Keratinocyte (primary cell): Measurements from ENCODE around the gene VAMP2. TPM values are rescaled to one million over a fixed set of nuclear protein-coding genes. Genes with fewer than 3 reads are reported as not detected.

Source experiments
- DNase-seq: peaks from one replicate; pipeline ENCODE4 v3.0.0-alpha.2; 2011; ENCODE audit warnings: low read depth, missing footprints, low spot score
- FAIRE-seq: peaks from 2 replicates; lab custom pipeline; 2011; peaks lifted over from hg19 to GRCh38; lab: Jason Lieb, UNC
- H2AFZ ChIP-seq: 2 replicates; pipeline ENCODE4 v1.6.0; 2012; ENCODE audit warnings: low read length, control low read depth, inconsistent platforms; ENCODE audit not compliant: control insufficient read depth
- H3K27ac ChIP-seq: 2 replicates; pipeline ENCODE4 v1.5.1; 2011; ENCODE audit warnings: low read length; ENCODE audit not compliant: control insufficient read depth, insufficient read depth
- H3K27me3 ChIP-seq: 3 replicates; pipeline ENCODE4 v1.6.0; 2011; ENCODE audit warnings: low read length; ENCODE audit not compliant: control insufficient read depth, insufficient read depth; ENCODE audit errors: extremely low read depth
- H3K36me3 ChIP-seq, 2 experiments: 2 replicates in 1 of 2; 3 replicates in 1 of 2; pipeline ENCODE4 v1.5.1; 2011; ENCODE audit warnings: low read length in 2 of 2, mild to moderate bottlenecking in 1 of 2; ENCODE audit not compliant: control insufficient read depth in 2 of 2, insufficient read depth in 2 of 2; ENCODE audit errors: extremely low read depth in 1 of 2
- H3K4me1 ChIP-seq: 3 replicates; pipeline ENCODE4 v1.5.1; 2011; ENCODE audit warnings: low read length; ENCODE audit not compliant: control insufficient read depth, insufficient read depth; ENCODE audit errors: extremely low read depth
- H3K4me2 ChIP-seq: 3 replicates; pipeline ENCODE4 v1.6.0; 2011; ENCODE audit warnings: low read depth, low read length; ENCODE audit not compliant: control insufficient read depth, insufficient read depth; ENCODE audit errors: extremely low read depth
- H3K4me3 ChIP-seq, 3 experiments: fragments of 200-600 bp in 1 of 3; sonication (generic) in 1 of 3; 2 replicates in 2 of 3; 3 replicates in 1 of 3; pipeline ENCODE4 v1.5.1; 2011 to 2016; ENCODE audit warnings: low read length in 3 of 3, mild to moderate bottlenecking in 3 of 3, control low read depth in 2 of 3, inconsistent platforms in 1 of 3, low read depth in 1 of 3, mixed read lengths in 1 of 3, mixed run types in 1 of 3, moderate library complexity in 1 of 3; ENCODE audit not compliant: control insufficient read depth in 2 of 3, insufficient read depth in 2 of 3; ENCODE audit errors: extremely low read depth in 1 of 3
- H3K79me2 ChIP-seq: 2 replicates; pipeline ENCODE4 v1.6.0; 2012; ENCODE audit warnings: low read length; ENCODE audit not compliant: control insufficient read depth, insufficient read depth
- H3K9ac ChIP-seq: 3 replicates; pipeline ENCODE4 v1.6.0; 2011; ENCODE audit warnings: low read length; ENCODE audit not compliant: control insufficient read depth, insufficient read depth; ENCODE audit errors: extremely low read depth
- H3K9me1 ChIP-seq: 3 replicates; pipeline ENCODE4 v1.6.0; 2011; ENCODE audit warnings: low read length; ENCODE audit not compliant: control insufficient read depth, insufficient read depth; ENCODE audit errors: extremely low read depth
- H3K9me3 ChIP-seq: 2 replicates; pipeline ENCODE4 v1.5.1; 2012; ENCODE audit warnings: low read depth, low read length; ENCODE audit not compliant: control insufficient read depth
- H4K20me1 ChIP-seq: 3 replicates; pipeline ENCODE4 v1.6.0; 2011; ENCODE audit warnings: low read length; ENCODE audit not compliant: control insufficient read depth, insufficient read depth; ENCODE audit errors: extremely low read depth
- EZH2 ChIP-seq: IDR thresholded peaks from one replicate; pipeline ENCODE4 v1.6.1; 2012; ENCODE audit warnings: inconsistent platforms, mild to moderate bottlenecking, low read length, moderate library complexity
- dilution Hi-C: fragments of 300-500 bp; cut with MboI; formaldehyde crosslinking; loops from one replicate; pipeline ENCODE4 v1.7.0; 2020; ENCODE audit warnings: low sequenced_read_pairs; ENCODE audit not compliant: extremely low pct_ligation_motif_present
- polyA plus RNA-seq, 5 experiments: library from polyadenylated mRNA; depleted of rRNA in 3 of 5; stranded (reverse) in 3 of 5; stranded (forward) in 1 of 5; unstranded in 1 of 5; fragments of >200 nt; gene quantifications; 1 replicate in 1 of 5; 2 replicates in 3 of 5; 3 replicates in 1 of 5; pipeline versions ENCODE4 v1.2.1 to v1.2.3, GENCODE V29; 2011 to 2012; ENCODE audit warnings: missing spikeins in 2 of 5, low read depth in 1 of 5, low replicate concordance in 1 of 5
- TF ChIP-seq, protein P1 (sequence below), 3 experiments: IDR thresholded peaks in 1 of 3; conservative IDR thresholded peaks in 1 of 3; optimal IDR thresholded peaks in 1 of 3; 2 replicates in 2 of 3; 3 replicates in 1 of 3; pipeline versions ENCODE3 to v1.5.1; 2011; ENCODE audit warnings: low read length in 3 of 3, mild to moderate bottlenecking in 3 of 3, moderate library complexity in 2 of 3, control low read depth in 1 of 3, inconsistent platforms in 1 of 3; ENCODE audit not compliant: insufficient read depth in 2 of 3; ENCODE audit errors: extremely low read depth in 1 of 3

VAMP2 gene
- polyA plus RNA-seq, 1 donor (not counting 4 experiments of a cell fraction or from before 2014, with no cell fraction given) = 9.8 TPM

DNA sequence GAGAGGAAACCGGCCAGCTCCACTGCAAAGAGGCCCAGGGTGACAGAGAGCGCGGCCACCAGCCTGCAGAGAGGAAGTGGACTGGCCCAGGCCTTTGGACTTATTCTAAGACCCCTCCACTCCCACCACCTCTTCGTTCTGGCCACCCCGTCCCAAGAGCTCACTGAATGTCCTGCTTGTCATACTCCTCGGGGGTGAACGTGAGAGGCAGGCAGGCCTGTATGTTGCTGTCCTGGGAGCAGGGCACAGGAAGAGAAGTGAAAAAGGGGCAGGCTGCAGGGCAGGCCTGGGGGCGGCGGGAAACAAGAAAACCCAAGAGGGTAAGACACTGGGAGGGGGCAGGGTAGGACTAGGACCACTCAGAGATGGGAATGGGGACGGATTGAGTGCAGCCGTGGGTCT is 13.0 kb upstream of the VAMP2 start:
- dilution Hi-C loops = no loop called here
- Histone ChIP-seq H4K20me1 (no peaks in the 10 kb centered on the region), H3K4me2 (peak overlapping the region; percentile 94), H3K9ac (peak overlapping the region; percentile 85), H3K79me2 (peaks cover 6% of the 10 kb centered on the region), H3K36me3 (no peaks in the 10 kb centered on the region), H3K4me3 (peak overlapping the region; percentile 58 to 80 (median 77)), H2AFZ (peak overlapping the region; percentile 86), H3K4me1 (peaks cover 20% of the 10 kb centered on the region), H3K27ac (peak overlapping the region; percentile 71), H3K9me1 (no peaks in the 10 kb centered on the region), H3K27me3 (no peaks in the 10 kb centered on the region), H3K9me3 (no peaks in the 10 kb centered on the region)
- FAIRE-seq = no peak
- no peak for DNase-seq
- TF ChIP-seq EZH2 = no peak
- TF ChIP-seq, protein P1, sequence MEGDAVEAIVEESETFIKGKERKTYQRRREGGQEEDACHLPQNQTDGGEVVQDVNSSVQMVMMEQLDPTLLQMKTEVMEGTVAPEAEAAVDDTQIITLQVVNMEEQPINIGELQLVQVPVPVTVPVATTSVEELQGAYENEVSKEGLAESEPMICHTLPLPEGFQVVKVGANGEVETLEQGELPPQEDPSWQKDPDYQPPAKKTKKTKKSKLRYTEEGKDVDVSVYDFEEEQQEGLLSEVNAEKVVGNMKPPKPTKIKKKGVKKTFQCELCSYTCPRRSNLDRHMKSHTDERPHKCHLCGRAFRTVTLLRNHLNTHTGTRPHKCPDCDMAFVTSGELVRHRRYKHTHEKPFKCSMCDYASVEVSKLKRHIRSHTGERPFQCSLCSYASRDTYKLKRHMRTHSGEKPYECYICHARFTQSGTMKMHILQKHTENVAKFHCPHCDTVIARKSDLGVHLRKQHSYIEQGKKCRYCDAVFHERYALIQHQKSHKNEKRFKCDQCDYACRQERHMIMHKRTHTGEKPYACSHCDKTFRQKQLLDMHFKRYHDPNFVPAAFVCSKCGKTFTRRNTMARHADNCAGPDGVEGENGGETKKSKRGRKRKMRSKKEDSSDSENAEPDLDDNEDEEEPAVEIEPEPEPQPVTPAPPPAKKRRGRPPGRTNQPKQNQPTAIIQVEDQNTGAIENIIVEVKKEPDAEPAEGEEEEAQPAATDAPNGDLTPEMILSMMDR (optimal IDR thresholded peaks at IDR 0.05 in 1 of 3, IDR thresholded peaks at IDR 0.05 in 1 of 3, conservative IDR thresholded peaks at IDR 0.05 in 1 of 3; ENCODE audit: extremely low read depth in 1 of 3, insufficient read depth in 2 of 3, low read length in 3 of 3) = no peak

DNA sequence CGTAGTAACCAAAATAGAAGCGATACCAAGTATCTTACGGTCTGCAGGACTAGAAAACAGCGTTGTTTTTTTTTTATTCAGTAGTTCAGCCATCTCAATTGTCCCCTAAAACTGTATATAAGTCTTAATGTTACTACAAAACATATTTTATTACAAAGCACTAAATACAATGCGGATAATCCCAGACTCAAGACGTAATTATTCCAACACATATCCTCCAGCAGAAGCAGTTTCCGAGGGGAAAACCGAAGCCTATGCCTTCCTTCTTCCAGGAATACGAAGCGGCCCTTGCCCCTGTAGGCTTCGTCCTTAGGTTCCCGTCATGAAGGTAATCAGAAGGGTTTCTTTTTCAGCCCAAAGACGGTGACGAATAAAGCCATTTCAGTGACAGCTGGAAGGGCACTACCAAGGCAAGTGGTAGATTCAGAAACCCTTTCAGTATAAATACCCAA is 11.1 kb upstream of the VAMP2 start:
- Histone ChIP-seq H3K9ac (peak overlapping the region; percentile 80), H3K9me1 (no peaks in the 10 kb centered on the region), H3K79me2 (peaks cover 6% of the 10 kb centered on the region), H3K27ac (peak overlapping the region; percentile 95), H3K4me2 (peak overlapping the region; percentile 94), H3K4me1 (peaks cover 20% of the 10 kb centered on the region), H2AFZ (peak overlapping the region; percentile 71), H3K27me3 (no peaks in the 10 kb centered on the region), H3K4me3 (peak overlapping the region; percentile 44 to 68 (median 60)), H4K20me1 (no peaks in the 10 kb centered on the region), H3K9me3 (no peaks in the 10 kb centered on the region), H3K36me3 (no peaks in the 10 kb centered on the region)
- DNase-seq = no peak
- dilution Hi-C loops = no loop called here
- TF ChIP-seq, protein P1 (optimal IDR thresholded peaks at IDR 0.05 in 1 of 3, IDR thresholded peaks at IDR 0.05 in 1 of 3, conservative IDR thresholded peaks at IDR 0.05 in 1 of 3; ENCODE audit: extremely low read depth in 1 of 3, insufficient read depth in 2 of 3, low read length in 3 of 3) = no peak
- TF ChIP-seq EZH2 = no peak
- FAIRE-seq = no peak
